ENCODE measurements around the gene VSX2.
A peak's percentile ranks its signal among the peaks of the same experiment; 100 is the strongest.

VSX2 gene

DNA sequence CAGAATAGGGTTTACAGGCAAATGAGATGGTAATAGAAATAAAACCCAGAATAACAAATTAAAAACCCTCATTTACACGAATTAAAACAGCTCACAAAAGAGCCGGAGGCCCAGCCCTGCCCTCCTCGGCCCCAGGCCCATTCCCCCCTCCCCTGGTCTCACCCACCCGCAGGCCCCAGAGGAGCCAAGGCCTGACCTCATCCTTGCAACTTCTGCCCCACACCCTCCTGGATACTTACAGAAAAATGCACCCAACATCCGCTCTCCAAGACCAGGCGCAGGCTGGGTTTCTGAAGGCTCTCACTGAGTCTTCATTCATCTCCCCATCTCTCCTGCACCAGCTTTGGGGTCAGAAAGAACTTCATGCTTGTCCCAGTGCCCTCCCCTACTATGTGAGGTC is 16.2 kb upstream of the VSX2 start:
- no peak for DNase-seq (ENCODE audit: low read depth)

DNA sequence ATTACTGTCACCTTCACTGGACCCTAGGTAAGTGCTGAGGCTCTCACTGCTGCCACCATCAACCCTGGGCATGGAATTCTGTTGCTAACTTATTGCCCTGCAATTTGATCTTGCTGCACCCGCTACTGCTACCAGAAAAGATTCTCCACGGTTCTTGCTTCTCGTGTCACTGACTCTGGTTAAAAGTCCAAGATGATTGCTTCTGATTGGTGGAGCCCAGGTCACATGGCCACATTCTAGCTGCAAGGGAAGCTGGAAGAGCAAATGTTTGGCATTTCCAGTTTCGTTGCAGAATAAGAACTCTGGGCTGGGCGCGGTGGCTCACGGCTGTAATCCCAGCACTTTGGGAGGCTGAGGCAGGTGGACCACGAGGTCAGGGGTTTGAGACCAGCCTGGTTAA is 7.5 kb upstream of the VSX2 start:
- no peak for DNase-seq (ENCODE audit: low read depth)

DNA sequence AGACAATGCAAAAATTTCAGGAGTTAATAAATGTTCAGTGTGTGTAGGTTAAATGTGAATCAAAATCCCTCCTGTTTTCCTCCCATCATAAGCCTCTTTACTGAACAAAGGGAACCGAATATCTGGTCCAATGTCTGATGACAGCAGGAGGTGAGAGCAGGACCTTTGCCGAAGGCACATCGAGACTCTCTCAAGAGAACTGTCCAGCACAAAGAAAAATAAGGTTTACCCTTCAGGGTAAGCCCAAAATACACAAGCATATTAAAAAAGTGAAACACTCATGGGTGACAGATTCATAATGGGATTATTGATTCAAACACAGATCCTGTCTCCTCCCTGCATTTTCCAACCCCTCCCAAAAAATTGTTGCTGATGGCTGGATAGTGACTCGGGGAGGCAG is 4.2 kb upstream of the VSX2 start:
- DNase-seq (ENCODE audit: low read depth) = no peak

DNA sequence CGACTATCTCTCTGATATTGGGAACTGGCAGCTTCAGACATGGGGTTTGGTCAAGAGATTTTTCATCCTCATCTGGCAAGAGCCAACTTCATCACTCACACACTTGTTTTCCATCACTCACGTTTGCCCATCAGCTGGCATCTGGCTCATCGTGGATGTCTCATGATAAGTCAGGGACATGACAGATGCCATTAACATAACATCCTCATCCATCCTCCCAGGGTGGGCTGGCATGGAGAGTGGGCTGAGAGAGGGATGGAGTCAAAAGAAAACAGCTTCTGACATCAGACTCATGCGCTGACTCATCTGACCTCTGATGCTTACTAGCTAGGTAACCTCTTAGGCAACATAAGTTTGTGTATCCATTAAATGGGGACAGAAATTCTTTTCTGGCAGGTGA is 1.8 kb upstream of the VSX2 start:
- no peak for DNase-seq (ENCODE audit: low read depth)

DNA sequence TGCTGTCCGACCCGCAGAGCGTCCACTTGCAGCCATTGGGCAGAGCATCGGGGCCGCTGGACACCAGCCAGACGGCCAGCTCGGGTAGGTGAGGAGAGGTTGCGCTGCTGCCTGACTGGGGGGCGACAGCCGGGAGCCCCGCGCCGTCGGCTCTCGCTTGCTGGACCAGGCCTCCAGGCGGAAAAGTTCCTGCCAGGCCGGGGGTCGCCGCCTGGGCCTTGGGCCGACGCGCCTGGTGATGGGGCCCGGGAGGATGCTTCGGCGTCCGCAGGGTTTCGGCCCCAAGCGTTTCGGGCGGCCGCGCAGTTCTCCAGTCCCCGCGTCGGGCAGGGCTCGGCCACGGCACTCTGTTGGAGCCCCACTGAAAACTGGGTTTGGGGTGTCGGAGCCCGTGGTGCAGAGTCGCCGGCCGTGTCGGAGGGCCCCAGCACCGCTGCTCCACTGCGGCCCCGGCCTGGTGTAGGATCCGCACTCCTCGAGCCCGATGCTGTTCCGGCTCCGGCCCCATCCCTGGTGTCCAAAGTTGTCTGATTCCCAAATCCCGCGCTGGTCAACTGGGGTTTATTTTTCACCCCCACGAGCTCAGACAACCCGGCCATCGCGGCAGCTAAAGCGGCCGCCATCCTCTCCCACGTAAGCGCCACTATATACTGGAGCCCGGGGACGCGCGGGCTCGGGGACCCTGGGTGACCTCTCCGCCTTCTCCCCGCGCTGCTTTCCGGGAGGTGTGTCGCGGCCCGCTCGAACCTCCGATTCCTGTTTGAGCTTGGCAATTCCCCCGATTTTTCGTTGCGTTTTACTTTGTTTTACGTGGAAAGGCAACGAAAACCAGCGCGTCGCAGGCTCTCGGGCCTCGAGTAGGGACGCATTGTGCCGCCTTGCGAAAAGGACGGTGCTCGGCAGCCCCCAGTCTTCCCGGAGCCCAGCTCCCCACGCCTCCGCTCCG is 872 bp downstream of the VSX2 start:
- DNase-seq (ENCODE audit: low read depth) = no peak

DNA sequence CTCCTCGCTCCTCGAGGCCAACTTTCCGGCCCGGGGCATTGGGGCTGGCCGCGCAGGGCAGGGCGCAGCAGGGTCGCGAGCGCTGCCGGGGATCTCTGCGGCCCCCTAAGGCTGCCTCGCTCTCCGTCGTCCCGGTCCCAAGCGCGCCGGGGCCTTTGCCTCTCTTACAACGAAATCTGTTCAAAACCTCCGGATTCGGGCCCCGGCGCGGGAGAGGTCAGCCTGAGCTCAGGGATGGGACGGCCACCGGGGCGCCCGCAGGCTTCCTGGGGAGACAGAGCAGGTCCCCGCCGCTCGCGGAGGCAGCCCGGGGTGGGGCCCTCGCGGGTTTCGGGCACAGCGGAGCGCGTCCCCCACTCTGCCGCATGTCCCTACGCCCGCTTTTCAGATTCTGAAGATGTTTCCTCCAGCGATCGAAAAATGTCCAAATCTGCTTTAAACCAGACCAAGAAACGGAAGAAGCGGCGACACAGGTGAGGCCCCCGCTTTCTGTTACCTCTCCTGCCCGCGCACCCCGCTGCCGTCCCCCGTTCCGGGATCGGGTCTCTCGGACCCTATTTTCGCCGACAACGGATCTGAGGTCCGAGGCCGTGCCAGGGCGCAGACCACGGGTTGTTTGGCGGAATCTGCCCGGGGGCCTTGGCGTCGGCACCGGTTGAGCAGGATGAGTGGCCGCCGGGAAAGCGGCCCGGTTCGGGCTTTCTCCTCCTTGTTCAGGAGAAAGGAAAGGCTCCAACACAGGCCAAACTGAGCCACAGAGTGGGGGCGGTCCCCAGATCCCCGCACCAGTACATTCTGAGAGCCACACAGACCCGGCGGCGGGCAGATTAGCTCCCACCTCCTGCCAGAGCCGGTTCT is 1.8 kb downstream of the VSX2 start:
- DNase-seq (ENCODE audit: low read depth) = no peak

DNA sequence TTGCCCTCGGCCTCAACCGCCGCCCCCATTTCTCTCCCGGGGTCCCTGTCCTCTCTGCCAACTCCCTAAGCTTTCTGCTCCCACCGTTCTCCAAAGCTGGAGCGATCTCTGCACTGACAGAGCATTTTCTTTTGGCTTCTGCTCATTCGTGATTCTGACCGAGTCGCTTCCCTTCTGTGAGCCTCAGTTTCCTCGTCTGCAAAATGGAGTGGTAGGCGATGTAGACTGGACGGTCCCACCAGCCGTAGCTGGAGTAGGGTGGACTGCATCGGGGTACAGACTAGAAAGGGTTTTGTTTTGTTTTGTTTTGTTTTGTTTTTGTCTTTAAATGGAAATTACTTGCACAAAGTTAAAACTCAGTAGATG is 2.4 kb downstream of the VSX2 start:
- no peak for DNase-seq (ENCODE audit: low read depth)

DNA sequence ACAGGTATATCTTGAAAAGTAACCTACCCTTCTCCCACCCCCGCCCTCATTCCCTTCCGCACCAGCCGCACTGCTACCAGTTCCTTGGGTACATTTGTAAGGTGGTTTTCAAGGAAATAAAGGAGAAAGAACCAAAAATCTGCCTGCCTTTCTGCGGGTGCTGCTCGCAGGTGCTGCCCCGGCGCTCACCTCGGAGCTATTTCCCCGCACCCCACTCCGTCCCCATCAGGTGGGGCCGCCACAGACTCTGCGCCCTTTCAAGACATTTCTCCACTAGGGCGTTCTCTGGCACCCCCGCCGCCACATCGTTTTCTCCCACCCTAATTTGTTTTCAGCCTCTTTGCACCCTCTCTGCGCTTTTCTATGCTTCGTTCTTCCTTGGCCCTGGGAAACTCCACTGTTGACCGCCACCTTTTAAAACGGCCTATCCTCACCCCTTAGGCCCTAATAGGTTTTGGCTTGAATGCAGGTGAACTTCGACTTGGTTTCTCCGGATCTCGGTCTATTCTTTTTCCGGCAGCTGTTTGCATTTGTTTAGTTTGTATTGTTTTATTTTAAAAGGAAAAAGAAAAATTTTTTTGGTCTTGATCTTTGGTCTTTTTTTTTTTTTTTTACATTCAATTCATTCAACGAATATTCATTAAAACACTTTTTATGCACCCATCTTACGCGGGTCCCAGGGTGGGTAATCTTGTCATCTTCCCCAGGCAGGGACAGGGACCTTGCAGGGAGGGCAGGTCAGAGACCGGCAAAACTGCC is 3.0 kb downstream of the VSX2 start:
- DNase-seq (ENCODE audit: low read depth) = no peak

DNA sequence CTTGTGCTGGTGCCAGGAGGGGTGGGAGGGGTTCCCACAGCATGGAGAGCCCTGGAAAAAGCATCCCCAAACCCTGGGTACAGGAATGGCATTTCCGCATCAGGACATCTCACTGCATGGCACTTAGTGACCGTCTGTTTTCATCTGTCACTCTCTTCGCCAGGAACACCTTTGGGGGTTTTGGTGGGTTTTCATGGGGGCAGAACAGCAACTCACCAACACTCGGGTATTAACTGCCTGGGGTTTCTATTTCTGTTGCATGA is 3.5 kb downstream of the VSX2 start:
- DNase-seq (ENCODE audit: low read depth) = no peak

DNA sequence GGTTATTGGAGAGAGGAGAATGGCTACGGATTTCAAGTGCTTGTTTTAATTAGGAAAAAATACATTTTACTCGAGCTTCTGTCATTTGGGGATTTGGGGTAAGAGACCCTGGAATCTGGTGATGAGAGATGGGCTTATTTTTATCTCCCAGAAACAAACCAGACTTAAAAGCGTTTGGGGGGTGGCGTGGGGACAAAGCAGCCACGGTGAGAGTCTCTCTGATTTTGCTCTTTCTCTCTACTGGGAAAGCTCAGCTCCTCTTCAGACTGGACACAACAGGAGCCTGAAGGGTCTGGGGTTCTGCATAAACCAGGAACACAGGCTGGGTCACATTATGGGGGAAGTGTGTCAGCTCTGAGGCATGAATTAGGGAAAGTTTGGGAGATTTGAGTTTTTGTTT is 3.8 kb downstream of the VSX2 start:
- DNase-seq (ENCODE audit: low read depth) = no peak

DNA sequence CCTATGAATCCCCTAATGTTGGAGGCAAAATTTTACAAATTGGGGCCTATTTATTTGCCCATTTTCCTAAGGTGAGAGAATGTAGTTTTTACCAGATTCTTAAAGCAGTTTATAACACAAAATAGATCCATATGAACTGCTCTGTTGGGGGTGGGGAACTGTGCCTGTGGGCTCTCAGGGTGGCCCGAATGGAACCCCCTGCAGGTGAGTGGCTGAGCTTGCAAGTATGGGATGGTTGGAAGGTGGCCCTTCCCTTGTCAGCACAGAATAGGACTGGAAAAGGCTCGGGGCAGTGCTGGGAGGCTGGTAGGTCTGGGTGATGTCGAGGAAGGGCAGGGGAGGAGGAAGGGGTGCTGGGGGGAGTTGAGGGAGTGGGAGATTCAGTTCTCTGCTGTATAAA is 4.9 kb downstream of the VSX2 start:
- no peak for DNase-seq (ENCODE audit: low read depth)

DNA sequence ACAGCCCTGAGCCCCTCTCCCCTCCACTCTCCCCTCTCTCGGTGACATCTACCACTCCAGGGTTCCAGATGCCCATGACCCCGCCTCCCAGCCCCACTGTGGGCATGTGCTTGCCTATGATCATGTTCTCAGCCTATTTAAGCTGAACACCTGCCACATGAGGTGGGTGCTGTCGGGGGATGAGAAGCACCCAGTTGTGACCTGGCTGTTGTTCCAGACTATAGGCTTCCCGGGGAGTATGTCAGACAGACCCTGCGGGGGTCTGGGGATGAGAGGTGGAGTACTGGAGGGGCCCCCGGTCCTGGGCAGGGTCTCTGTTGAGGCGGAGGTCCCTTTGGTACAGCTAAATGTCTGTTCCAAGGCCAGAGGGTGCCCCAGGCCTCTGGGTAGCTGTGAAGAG is 6.0 kb downstream of the VSX2 start:
- DNase-seq (ENCODE audit: low read depth) = no peak

DNA sequence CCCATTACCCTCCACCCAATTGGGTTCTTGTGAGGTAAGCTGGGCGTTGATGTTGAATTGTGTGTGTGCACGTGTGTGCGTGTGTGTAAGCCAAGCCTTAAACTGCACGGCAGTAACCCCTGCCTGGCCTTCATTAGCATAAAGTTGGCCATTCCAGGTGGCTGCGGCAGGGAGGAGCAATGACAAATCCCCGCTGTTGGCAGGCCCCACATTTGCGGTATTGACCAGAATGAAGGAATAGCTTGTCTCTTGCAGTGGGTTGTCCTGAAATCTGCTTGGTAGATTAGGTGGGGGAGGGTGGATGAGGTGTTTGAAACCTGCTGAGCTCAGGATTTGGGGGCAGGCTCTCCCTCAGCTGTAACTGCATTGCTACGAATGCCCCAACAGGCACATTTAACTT is 7.3 kb downstream of the VSX2 start:
- no peak for DNase-seq (ENCODE audit: low read depth)

DNA sequence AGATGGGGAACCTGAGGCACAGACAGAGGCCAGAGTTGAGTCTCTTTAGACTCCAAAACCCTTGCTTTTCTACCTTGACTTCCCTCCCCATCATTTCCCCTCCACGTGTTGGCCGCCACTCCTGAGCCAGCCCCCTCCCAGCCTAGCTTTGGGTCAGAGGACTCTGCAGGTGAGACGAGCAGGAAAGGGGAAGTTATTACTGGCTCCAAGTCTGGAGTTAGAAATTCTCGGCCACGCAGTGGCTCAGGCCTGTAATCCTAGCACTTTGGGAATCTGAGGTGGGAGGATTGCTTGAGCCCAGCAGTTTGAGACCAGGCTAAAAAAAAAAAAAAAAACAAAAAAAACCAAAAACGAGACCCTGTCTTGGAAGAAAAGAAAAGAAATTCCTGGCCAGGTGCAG is 8.8 kb downstream of the VSX2 start:
- no peak for DNase-seq (ENCODE audit: low read depth)

DNA sequence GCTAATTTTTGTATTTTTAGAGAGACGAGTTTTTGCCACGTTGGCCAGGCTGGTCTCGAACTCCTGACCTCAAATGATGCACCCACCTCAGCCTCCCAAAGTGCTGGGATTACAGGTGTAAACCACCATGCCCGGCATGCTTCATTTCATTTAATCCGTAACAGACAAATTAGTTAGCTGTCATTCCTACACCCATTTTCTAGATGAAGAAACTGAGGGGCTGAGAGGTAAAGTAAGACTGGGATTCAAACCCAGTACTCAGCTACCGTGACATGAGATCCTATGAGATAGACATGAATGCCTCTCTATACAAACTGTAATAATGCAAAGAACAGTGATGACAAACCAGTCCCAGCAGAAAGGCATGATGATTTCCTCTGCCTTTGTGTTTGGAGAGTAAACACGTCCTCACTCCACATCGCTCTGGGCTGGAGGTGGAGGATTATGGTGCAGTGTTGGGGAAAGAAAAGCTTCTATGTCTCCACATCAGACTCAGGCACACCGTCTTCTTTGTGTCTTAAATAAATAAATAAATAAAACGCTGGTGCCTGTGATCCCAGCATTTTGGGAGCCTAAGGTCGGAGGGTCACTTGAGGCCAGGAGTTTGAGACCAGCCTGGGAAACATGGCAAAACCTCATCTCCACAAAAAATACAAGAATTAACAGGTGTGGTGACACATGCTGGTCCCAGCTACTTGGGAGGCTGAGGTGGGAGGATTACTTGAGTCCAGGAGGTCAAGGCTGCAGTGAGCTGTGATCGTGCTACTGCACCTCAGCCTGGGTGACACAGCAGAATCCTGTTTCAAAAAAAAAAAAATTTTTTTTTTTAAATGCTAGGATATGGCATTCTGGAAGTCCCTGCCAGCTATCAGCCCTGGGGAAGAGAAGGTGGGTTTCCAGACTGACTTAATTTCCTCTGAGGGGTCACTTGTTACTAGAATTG is 10.5 kb downstream of the VSX2 start:
- no peak for DNase-seq (ENCODE audit: low read depth)

DNA sequence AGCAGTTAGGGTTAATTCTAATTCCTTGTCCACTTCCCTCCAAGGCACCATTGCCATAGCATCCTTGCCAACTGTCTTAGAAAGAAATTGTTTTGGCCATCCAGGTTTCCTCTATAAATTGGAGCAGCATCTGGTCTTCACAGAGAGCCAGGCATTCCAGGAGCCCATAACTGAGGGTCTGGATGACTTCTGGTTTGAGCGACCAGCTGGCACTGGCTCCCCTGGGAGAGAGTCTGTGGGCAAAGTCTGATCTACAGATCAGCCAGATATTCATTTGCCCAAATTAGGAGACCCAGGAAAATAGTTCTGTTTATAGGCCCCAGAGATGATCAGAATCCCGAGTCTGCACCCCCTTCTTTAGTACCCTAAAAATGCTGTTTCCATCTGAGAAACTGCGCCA is 16.0 kb downstream of the VSX2 start:
- DNase-seq (ENCODE audit: low read depth) = no peak

DNA sequence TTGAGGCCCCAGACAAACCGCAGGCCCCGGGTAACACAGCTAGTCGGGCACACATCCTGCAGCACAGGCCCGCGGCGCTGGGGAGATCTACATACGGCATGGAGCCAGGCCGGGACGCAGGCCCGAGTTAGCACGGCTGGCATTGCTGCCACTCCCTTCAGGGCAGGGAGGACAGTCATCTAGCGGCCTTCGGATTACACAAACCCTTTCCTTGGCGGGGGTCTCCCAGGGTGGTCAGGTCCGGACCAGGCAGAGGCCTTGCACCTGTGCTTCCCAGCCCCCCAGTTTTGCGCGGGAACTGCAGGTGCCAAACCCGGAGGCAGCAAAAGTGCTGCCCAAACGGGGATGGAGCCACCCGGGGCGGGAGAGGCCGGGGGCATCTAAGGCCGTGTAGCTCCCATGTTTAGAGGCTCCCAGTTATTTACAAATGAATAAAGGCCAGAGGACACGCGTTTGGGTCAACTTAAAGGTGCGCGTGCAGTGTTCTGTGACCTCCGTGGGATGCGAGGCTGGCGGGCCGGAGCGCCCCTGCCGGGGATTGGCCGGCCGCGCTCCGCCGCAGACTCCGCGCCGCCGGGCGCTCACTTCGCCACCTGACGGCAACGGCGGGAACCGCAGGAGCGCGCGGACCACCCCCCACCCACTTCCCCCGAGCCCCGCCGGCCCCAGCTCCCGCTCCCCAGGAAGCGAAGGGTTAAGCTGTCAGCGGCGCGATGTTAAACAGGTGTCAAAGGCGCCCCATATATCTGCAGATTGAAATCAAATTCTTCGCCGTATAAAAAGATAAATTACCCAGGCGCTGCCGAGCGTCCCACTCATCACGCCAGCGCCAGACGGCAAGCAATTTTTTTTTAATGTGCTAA is 18.1 kb downstream of the VSX2 start:
- DNase-seq (ENCODE audit: low read depth) = peak; percentile 51

DNA sequence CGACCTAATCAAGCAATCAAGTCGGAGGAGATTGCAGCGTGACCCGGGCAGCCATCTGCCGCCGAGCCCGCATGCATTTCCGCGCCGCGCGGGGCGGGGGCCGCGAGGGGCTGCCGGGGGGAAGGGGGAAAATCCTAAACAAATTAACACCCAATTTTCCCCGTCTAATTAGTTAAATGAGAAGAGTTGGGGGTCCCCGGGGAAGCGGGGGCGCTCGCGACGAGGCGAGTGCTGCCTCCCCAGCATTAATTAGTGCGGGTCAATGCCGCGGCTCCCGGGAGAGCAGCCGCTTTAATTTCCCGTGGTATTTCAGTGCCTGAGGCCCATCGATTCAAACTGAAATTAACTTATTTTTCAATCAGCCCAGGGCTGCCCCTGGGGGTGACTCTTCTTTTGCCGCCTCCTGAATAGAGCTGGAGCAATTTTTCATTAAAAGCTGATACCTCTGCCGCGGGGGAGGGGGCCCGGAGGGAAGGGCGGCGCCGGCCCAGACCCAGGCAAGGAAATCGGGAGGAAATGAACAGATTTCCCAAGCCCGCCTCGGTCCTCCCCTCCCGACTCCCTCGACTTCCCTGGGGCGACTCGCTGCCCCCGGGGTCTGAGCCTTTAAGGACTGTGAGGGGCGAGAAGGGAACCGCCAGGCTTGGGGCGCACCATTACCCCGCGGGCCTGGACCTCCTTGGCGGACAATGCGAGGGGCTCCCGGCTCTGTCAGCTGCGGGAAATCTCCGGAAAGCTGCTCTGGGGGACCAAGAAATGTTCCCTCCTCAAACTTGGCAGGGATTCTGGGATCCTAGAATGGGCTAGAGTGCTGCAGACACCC is 18.9 kb downstream of the VSX2 start:
- DNase-seq (ENCODE audit: low read depth) = no peak

DNA sequence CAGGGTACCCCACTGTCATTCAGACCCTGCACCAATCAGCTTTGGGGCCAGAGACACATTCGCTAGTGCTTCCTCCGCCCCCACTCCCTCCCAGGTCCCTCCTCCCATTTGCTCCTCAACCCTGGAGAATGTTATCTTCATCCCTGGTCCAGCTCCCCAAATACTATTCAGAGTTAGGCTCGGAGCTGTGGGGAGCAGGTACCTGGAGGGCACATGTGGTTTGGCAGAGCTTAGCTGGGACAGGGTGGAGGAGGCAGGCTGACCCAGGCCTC is 19.5 kb downstream of the VSX2 start:
- no peak for DNase-seq (ENCODE audit: low read depth)

DNA sequence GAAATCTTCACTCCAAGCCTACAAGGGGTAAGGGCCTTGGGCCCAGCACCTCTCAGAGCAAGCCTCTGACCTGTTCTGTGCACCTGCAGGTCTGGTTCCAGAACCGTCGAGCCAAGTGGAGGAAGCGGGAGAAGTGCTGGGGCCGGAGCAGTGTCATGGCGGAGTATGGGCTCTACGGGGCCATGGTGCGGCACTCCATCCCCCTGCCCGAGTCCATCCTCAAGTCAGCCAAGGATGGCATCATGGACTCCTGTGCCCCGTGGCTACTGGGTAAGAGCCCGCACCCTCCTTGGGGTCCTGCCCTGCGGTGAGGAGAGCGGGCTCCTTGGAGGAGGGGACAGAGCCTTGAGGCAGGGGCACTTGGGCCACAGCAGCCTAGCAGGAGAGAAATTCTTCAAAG is 20.3 kb downstream of the VSX2 start:
- no peak for DNase-seq (ENCODE audit: low read depth)

All from activated T-cell treated with anti-CD3 and anti-CD28 coated beads for 1 hour (primary cell).